Caco-2 (cell line): ENCODE results near the gene TSHZ2. TPM values are rescaled to one million over a fixed set of nuclear protein-coding genes. Genes with fewer than 3 reads are reported as not detected.

Source experiments
- BruUV-seq: library from RNA; stranded (reverse); fragments of 400-500 nt; replicated peaks from 2 replicates; lab custom pipeline; 2021; lab: Mats Ljungman, UMichigan
- CTCF ChIA-PET: fragments of 300-600 bp; sonication (Branson Sonifier 250); formaldehyde crosslinking; loops from one replicate; lab custom pipeline; 2022; ENCODE audit warnings: antibody characterized with exemption; lab: Charles Lee
- POLR2A ChIA-PET: fragments of 300-600 bp; sonication (Branson Sonifier 250); formaldehyde crosslinking; loops from one replicate; lab custom pipeline; 2022; ENCODE audit warnings: antibody characterized with exemption; lab: Charles Lee
- DNase-seq, 2 experiments: peaks; one replicate each; pipeline versions ENCODE4 v3.0.0 to v3.0.0-alpha.2; 2020 to 2022
- H3K27me3 ChIP-seq: replicated peaks from 2 replicates; pipeline ENCODE4 v1.6.0; 2011; ENCODE audit warnings: low read length; ENCODE audit not compliant: control insufficient read depth, insufficient read depth
- H3K36me3 ChIP-seq: 2 replicates; pipeline ENCODE4 v1.5.1; 2011; ENCODE audit warnings: low read length; ENCODE audit not compliant: control insufficient read depth, insufficient read depth
- H3K4me1 ChIP-seq: fragments of 250-450 bp; sonication (Bioruptor Pico); 2 replicates; pipeline ENCODE4 v1.5.1; 2020; ENCODE audit warnings: mild to moderate bottlenecking
- H3K4me3 ChIP-seq: 2 replicates; pipeline ENCODE4 v1.5.1; 2011; ENCODE audit warnings: low read depth, mild to moderate bottlenecking, control low read depth, low read length
- H3K9me3 ChIP-seq: fragments of 250-450 bp; sonication (Bioruptor Pico); 2 replicates; pipeline ENCODE4 v1.5.1; 2020; ENCODE audit warnings: mild to moderate bottlenecking, moderate library complexity
- H3K27ac Mint-ChIP-seq: one replicate; pipeline ENCODE4 v1.8.0; 2022; ENCODE audit warnings: mixed read lengths; ENCODE audit not compliant: unreplicated experiment
- H3K27me3 Mint-ChIP-seq: one replicate; pipeline ENCODE4 v1.8.0; 2022; ENCODE audit warnings: mixed read lengths; ENCODE audit not compliant: insufficient read depth, unreplicated experiment
- H3K36me3 Mint-ChIP-seq: one replicate; pipeline ENCODE4 v1.8.0; 2022; ENCODE audit warnings: mild to moderate bottlenecking, mixed read lengths; ENCODE audit not compliant: insufficient read depth, unreplicated experiment
- H3K4me1 Mint-ChIP-seq: one replicate; pipeline ENCODE4 v1.8.0; 2022; ENCODE audit warnings: low read depth, mixed read lengths; ENCODE audit not compliant: unreplicated experiment
- H3K4me3 Mint-ChIP-seq: one replicate; pipeline ENCODE4 v1.8.0; 2022; ENCODE audit warnings: mild to moderate bottlenecking, moderate library complexity, mixed read lengths; ENCODE audit not compliant: unreplicated experiment
- H3K9me3 Mint-ChIP-seq: one replicate; pipeline ENCODE4 v1.8.0; 2022; ENCODE audit warnings: mixed read lengths; ENCODE audit not compliant: unreplicated experiment
- intact Hi-C: fragments of 100-400 bp; cut with micrococcal nuclease; formaldehyde crosslinking; loops from one replicate; pipeline ENCODE4 v1.10.0; 2022; ENCODE audit not compliant: unreplicated experiment
- total RNA-seq: library from RNA; stranded (reverse); gene quantifications from 2 replicates; pipeline ENCODE4 v1.2.3, GENCODE V29; 2022
- TF ChIP-seq, protein P1 (sequence below), 2 experiments: fragments of 200-600 bp in 1 of 2; IDR thresholded peaks; 1 replicate in 1 of 2; 2 replicates in 1 of 2; pipeline versions ENCODE4 v1.5.1 to v1.8.0; 2011 to 2022; ENCODE audit warnings: antibody characterized with exemption in 1 of 2, control low read depth in 1 of 2, inconsistent platforms in 1 of 2, low read depth in 1 of 2, low read length in 1 of 2, mild to moderate bottlenecking in 1 of 2, moderate library complexity in 1 of 2; ENCODE audit not compliant: insufficient read depth in 1 of 2, severe bottlenecking in 1 of 2, unreplicated experiment in 1 of 2

The TSHZ2 gene
- total RNA-seq, 1 experiment from 2014 or later, result 0.07 TPM

GRCh38 chr20:53344891-53345290 lies 372.7 kb downstream of the TSHZ2 start:
- Mint-ChIP-seq H3K36me3 (peaks cover 6% of the 10 kb centered on the region), H3K27me3 (no peaks in the 10 kb centered on the region), H3K9me3 (peaks cover 4% of the 10 kb centered on the region), H3K4me1 (peaks cover 9% of the 10 kb centered on the region), H3K4me3 (no peak overlapping the region), H3K27ac (peak overlapping the region; percentile 6)
- DNase-seq, result no peak
- no peaks in the 10 kb centered on the region for H3K36me3 ChIP-seq
- H3K9me3 ChIP-seq, result no peaks in the 10 kb centered on the region
- BruUV-seq, result no TSS peak
- ChIA-PET POLR2A (no interaction called here), CTCF (interaction anchor here (0.6 kb wide), 1 partner anchor 255 kb away, joined by 6 read pairs; no protein-coding TSS in a partner anchor)
- H3K4me3 ChIP-seq, result no peak overlapping the region
- TF ChIP-seq, protein P1, sequence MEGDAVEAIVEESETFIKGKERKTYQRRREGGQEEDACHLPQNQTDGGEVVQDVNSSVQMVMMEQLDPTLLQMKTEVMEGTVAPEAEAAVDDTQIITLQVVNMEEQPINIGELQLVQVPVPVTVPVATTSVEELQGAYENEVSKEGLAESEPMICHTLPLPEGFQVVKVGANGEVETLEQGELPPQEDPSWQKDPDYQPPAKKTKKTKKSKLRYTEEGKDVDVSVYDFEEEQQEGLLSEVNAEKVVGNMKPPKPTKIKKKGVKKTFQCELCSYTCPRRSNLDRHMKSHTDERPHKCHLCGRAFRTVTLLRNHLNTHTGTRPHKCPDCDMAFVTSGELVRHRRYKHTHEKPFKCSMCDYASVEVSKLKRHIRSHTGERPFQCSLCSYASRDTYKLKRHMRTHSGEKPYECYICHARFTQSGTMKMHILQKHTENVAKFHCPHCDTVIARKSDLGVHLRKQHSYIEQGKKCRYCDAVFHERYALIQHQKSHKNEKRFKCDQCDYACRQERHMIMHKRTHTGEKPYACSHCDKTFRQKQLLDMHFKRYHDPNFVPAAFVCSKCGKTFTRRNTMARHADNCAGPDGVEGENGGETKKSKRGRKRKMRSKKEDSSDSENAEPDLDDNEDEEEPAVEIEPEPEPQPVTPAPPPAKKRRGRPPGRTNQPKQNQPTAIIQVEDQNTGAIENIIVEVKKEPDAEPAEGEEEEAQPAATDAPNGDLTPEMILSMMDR (IDR thresholded peaks at IDR 0.05; ENCODE audit: insufficient read depth in 1 of 2, low read depth in 1 of 2, low read length in 1 of 2, severe bottlenecking in 1 of 2, unreplicated experiment in 1 of 2), result no peak
- H3K27me3 ChIP-seq, result no peaks in the 10 kb centered on the region
- intact Hi-C loops, result no loop called here
- peaks cover 13% of the 10 kb centered on the region for H3K4me1 ChIP-seq

DNA sequence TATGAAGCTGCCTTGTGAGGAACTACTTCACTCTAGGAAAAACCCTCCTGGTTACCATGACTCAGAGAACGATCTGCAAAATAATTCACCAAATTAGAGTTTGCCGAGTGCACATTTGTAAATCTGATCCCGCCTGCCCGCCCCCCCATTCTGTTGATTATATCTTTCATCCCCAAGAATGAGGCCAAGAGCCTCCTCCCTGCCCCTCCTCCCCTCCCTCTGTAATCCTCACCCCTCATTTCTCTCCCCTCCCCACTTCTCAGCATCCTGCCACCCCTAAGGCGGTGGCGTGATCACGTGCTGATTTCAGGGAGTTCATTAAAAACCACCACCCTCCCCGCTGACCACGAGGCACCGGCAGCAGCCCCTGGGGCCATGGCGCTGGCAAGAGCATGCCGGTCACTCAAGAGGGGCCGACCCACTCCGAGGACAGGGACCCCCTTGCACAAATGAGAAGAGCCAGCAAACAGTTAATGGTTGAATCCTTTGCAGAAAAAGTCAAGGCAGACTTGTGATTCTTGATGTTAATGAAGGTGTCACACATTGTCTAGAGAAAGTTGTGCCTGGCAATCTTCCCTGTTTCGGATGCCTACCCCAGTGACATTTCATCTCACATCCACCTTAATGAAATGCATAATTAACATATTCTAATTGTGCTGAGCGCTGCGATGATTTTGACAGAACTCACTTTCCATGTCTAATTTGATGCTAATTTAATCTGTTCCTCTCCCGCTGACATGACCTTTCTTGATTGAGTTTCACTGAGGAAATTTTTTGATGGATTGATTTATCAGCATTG lies 373.6 kb downstream of the TSHZ2 start:
- Histone ChIP-seq H3K4me3 (no peak overlapping the region), H3K4me1 (peaks cover 13% of the 10 kb centered on the region), H3K9me3 (no peaks in the 10 kb centered on the region), H3K27me3 (no peaks in the 10 kb centered on the region), H3K36me3 (no peaks in the 10 kb centered on the region)
- CTCF ChIA-PET, result interaction anchor here (1.8 kb wide), 1 partner anchor 202 kb away, joined by 6 read pairs; no protein-coding TSS in a partner anchor
- Mint-ChIP-seq H3K4me1 (peaks cover 9% of the 10 kb centered on the region), H3K9me3 (peaks cover 9% of the 10 kb centered on the region), H3K36me3 (peaks cover 6% of the 10 kb centered on the region), H3K27ac (peak overlapping the region; percentile 41), H3K4me3 (peak overlapping the region; percentile 19), H3K27me3 (no peaks in the 10 kb centered on the region)
- BruUV-seq, result no TSS peak
- TF ChIP-seq, protein P1 (IDR thresholded peaks at IDR 0.05; ENCODE audit: insufficient read depth in 1 of 2, low read depth in 1 of 2, low read length in 1 of 2, severe bottlenecking in 1 of 2, unreplicated experiment in 1 of 2), result no peak
- no peak for DNase-seq
- intact Hi-C loops, result loop anchor here (1.0 kb wide), 1 partner anchor 168 kb away; no protein-coding TSS in a partner anchor
- POLR2A ChIA-PET, result no interaction called here

DNA sequence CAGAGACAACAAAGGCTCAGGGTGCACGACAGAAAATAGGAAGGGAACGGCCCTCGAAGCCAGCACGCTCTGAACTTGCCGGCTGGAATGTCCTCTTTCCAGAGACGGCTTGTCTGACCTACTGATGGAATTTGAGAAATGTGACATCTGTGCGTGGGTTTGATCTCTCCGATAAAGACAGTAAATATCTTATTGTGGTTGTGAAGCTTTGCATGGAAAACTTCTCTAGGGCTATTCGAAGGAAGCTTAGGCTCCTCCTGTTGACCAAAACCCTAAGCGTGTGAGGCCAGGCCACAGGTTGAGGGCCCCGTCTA lies 374.1 kb downstream of the TSHZ2 start:
- peaks cover 6% of the 10 kb centered on the region for H3K36me3 Mint-ChIP-seq
- Histone ChIP-seq H3K9me3 (no peaks in the 10 kb centered on the region), H3K36me3 (no peaks in the 10 kb centered on the region), H3K27me3 (no peaks in the 10 kb centered on the region), H3K4me3 (no peak overlapping the region), H3K4me1 (peaks cover 13% of the 10 kb centered on the region)
- no TSS peak for BruUV-seq
- peak; percentile 74 to 86 for DNase-seq
- CTCF ChIA-PET, result interaction anchor here (1.8 kb wide), 1 partner anchor 201 kb away, joined by 6 read pairs; no protein-coding TSS in a partner anchor
- H3K27ac Mint-ChIP-seq, result peak overlapping the region; percentile 41
- TF ChIP-seq, protein P1 (IDR thresholded peaks at IDR 0.05; ENCODE audit: insufficient read depth in 1 of 2, low read depth in 1 of 2, low read length in 1 of 2, severe bottlenecking in 1 of 2, unreplicated experiment in 1 of 2), result no peak
- intact Hi-C loops, result loop anchor here (1.0 kb wide), 1 partner anchor 167 kb away; no protein-coding TSS in a partner anchor
- H3K4me1 Mint-ChIP-seq, result peaks cover 9% of the 10 kb centered on the region
- peaks cover 9% of the 10 kb centered on the region for H3K9me3 Mint-ChIP-seq
- POLR2A ChIA-PET, result interaction anchor here (0.7 kb wide), 1 partner anchor 103 kb away, joined by 5 read pairs; no protein-coding TSS in a partner anchor
- H3K4me3 Mint-ChIP-seq, result peak overlapping the region; percentile 19
- no peaks in the 10 kb centered on the region for H3K27me3 Mint-ChIP-seq
